LNCaP clone FGC (cell line): Measurements from ENCODE around the gene GLTP.

Experiments used
- DNase-seq: peaks from one replicate; pipeline ENCODE4 v3.0.0-alpha.2; 2011; ENCODE audit warnings: low read depth
- H3K4me3 ChIP-seq: 2 replicates; pipeline ENCODE4 v1.5.1; 2011; ENCODE audit warnings: mild to moderate bottlenecking, low read depth, low read length, control low read depth
- TF ChIP-seq, protein P1 (sequence below): IDR thresholded peaks from 2 replicates; pipeline ENCODE4 v1.5.1; 2012; ENCODE audit warnings: mild to moderate bottlenecking; ENCODE audit not compliant: control insufficient read depth, insufficient read depth; ENCODE audit errors: extremely low read depth

Gene GLTP

DNA sequence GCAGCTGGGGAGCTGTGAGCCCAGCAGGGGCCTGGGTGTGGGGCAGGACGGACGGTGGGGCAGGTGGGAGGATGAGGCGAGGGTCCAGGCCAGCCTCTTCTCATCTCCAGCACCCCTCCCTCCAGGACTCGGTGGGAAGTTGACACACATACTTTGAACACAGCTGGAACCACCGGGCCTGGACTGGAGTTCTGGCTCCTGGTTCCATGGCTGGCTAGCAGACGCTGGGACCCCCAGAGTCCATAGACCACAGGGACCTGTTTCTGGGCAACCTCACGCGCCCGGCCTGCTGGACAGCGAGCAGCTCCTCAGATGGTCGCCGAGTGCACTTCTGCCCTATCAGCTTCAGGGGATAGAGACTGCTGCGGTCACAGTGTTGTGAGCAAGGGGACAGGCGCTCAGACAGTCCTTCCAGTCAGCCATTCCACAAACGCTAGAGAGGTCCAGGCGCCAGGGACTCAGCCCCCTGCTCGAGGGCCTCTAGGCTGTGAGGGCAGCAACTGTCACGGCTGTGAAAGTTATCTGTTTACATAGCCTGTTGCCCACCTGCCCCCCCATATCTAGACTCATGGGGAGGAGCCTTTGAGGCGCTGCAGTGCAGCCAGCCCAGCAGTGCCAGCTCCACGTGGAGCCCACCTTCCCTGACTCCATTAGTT lies 45.0 kb upstream of the GLTP start:
- TF ChIP-seq, protein P1, sequence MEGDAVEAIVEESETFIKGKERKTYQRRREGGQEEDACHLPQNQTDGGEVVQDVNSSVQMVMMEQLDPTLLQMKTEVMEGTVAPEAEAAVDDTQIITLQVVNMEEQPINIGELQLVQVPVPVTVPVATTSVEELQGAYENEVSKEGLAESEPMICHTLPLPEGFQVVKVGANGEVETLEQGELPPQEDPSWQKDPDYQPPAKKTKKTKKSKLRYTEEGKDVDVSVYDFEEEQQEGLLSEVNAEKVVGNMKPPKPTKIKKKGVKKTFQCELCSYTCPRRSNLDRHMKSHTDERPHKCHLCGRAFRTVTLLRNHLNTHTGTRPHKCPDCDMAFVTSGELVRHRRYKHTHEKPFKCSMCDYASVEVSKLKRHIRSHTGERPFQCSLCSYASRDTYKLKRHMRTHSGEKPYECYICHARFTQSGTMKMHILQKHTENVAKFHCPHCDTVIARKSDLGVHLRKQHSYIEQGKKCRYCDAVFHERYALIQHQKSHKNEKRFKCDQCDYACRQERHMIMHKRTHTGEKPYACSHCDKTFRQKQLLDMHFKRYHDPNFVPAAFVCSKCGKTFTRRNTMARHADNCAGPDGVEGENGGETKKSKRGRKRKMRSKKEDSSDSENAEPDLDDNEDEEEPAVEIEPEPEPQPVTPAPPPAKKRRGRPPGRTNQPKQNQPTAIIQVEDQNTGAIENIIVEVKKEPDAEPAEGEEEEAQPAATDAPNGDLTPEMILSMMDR, result no peak
- DNase-seq, result no peak
- H3K4me3 ChIP-seq, result no peak overlapping the region

DNA sequence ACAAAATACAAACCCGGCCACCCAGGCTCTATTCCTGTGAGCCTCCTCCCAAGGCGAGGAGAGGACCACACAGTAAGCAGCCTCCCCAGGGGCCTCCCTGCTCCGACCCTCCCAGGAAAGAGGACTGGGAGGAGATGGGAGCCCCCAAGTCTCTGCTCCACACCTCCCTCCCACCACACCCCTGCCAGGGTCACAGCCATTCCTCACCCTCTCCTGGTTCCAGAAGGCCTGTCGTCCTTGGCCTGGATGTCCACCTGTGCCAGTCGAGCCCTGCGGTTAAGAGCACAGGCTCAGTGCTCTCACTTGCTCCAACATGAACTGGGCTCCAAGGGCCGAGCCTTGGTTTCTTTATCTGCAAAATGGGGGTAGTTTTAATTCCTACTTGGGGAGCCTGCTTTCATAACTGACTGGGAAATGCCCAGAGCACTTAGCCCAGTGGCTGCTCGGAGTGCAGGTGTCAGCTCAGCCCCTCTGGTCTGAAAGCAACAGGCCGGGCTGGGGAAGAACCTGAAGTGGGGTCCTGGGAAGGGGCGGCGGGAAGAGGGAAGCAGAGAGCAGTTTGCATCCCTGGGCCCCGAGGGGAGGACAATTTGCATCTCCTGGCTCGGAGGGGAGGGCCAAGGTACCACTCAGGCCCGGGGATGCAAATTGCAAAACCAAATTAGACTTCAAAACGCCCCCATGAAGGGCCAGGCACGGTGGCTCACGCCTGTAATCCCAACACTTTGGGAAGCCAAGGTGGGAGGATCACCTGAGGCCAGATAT lies 43.3 kb upstream of the GLTP start:
- TF ChIP-seq, protein P1, result no peak
- no peak overlapping the region for H3K4me3 ChIP-seq
- DNase-seq, result no peak

DNA sequence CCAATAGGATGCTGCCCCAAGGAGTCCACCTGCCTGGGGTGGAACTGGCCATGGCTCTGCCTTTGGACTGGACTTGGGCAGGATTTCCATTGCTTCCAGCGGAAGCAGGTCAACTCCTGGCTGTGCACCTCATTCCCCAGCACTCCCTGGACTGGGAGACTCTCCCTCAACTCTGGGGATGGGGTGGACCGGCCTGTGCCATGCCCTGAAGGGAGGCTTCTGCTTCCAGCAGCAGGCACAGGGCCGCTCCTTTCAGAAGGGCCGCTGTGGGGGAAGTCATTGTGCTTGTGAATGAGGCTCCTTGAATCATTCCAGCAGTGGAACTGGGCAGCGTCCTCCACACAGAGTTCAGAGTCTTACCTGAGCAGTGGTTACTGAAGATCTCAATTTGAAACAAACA lies 42.7 kb upstream of the GLTP start:
- no peak overlapping the region for H3K4me3 ChIP-seq
- TF ChIP-seq, protein P1, result no peak
- no peak for DNase-seq

DNA sequence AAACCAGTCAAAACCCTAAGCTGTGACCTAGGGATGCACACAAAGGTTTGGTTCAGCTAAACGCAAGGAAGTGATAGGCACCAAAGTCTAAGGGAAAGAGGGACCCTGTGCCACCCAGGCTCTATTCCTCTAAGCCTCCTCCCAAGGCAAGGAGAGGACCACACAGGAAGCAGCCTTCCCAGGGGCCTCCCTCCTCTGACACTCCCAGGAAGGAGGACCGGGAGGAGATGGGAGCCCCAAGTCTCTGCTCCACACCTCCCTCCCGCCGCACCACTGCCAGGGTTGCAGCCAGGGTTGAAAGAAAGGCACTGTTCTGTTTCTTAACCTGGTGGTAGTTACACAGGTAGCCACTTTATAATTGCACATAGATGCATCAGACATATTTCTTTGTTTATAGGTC lies 41.6 kb upstream of the GLTP start:
- no peak for DNase-seq
- no peak overlapping the region for H3K4me3 ChIP-seq
- TF ChIP-seq, protein P1, result no peak

DNA sequence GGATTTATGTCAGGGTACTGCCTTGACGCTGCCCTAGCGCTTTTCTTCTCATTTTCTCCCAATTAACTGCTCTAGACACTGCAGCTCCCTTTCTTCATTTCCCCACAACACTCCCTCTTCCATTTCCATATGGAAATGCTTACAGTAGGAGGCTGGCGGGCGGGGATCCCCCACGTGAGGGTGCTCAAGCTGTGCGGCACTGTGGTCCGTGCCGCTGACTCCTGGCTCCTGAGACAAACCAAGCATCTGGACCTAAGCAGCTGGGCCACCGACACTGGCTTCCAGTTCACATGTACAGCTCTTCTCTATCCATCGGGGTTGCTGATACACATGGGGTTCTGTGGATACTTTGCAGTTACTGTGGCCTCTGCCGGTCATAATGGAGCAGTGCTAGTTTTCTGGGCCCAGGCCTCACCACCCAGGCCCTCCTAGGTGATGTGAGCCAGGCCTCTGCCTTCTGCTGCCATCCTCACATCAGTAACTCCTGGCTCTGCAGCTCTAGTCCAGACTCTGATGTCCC lies 40.0 kb upstream of the GLTP start:
- no peak for DNase-seq
- TF ChIP-seq, protein P1, result no peak
- H3K4me3 ChIP-seq, result no peak overlapping the region

DNA sequence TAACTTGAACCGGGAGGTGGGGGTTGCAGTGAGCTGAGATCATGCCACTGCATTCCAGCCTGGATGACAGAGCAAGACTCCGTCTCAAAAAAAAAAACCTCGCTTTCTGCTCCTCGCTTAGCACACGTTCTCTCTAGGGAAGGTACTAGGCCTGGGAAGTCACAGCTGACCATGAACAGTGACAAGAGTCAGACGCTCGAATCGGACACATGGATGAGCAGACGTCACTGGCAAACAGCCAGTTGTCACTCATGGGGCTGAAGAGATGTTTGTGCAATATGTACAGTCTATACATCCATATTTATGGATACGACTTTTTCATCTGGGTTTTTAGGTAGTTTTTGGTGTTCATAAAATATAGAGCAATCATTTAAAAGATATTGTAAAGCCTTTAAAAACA lies 39.1 kb upstream of the GLTP start:
- TF ChIP-seq, protein P1, result no peak

DNA sequence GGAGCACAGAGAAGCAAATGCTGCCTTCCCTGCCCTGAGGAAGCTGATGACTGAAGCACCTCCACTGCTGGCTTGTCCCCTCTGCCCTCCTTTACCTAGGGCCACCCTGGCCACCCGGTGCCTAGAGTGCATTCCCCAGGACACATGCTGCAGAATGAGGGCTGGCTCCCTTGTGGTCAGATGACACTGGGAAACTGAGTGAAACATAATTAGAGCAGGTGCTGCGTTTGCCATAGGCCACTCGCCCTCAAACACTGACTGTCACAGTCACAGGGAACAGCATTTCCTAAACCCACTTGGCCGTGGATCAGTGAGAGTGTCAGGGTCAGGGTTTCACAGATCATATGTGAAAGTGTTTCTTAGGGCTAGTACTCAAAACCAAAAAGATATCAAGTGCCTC lies 35.7 kb upstream of the GLTP start:
- TF ChIP-seq, protein P1, result no peak
- DNase-seq, result no peak
- no peak overlapping the region for H3K4me3 ChIP-seq

More for the DNA sequence above, 39.1 kb upstream of the GLTP start:
- no peak overlapping the region for H3K4me3 ChIP-seq
- DNase-seq, result no peak
